Measurements from ENCODE around the gene COQ9.

COQ9 gene

DNA sequence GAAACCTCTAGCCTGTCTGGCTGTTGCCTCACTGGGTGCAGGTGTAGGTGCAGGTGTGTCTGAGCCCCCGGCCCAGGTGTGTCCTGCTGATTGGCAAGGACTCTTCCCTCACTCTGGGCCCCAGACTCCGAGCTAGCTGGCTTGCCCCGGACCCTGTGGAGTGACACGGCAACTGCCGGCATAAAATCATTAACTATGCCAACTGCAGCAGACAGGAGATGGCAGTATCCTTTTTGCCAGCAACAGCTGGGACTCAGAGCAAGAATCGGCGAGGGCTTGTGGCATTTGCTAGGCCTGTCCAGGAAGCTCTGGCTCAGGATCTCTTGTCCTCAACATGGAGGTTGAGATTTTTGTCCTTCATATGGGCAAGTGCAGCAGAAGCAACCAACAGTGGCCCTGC is 20.9 kb upstream of the COQ9 start:
- Histone ChIP-seq H3K9me3 (ENCODE audit: insufficient read depth, low read depth, low read length) (no peaks in the 10 kb centered on the region), H3K4me3 (ENCODE audit: low read length, poor library complexity, severe bottlenecking) (no peak overlapping the region), H3K4me2 (ENCODE audit: low read depth, low read length, poor library complexity, severe bottlenecking) (no peak overlapping the region), H3F3A (ENCODE audit: low read depth) (no peaks in the 10 kb centered on the region), H4K20me1 (ENCODE audit: insufficient read depth, low read length, poor library complexity, severe bottlenecking) (no peaks in the 10 kb centered on the region), H3K9me2 (replicated peaks; ENCODE audit: low read depth, low read length) (no peaks in the 10 kb centered on the region), H2AFZ (ENCODE audit: low read length) (no peak overlapping the region), H3K9ac (ENCODE audit: low read depth, low read length, poor library complexity, severe bottlenecking) (no peak overlapping the region), H3K4me1 (ENCODE audit: insufficient read depth, low read length, poor library complexity, severe bottlenecking) (no peaks in the 10 kb centered on the region), H3K36me3 (ENCODE audit: insufficient read depth, low read length) (peaks cover 35% of the 10 kb centered on the region; the same call in 1 of the 2 replicates), H3K27me3 (ENCODE audit: insufficient read depth, low read length, poor library complexity, severe bottlenecking) (no peaks in the 10 kb centered on the region), H3K79me2 (ENCODE audit: insufficient read depth, low read length) (no peaks in the 10 kb centered on the region)
- TF ChIP-seq EZH2phosphoT487 (IDR thresholded peaks at IDR 0.05; ENCODE audit: borderline replicate concordance), result no peak
- TF ChIP-seq, protein P1, sequence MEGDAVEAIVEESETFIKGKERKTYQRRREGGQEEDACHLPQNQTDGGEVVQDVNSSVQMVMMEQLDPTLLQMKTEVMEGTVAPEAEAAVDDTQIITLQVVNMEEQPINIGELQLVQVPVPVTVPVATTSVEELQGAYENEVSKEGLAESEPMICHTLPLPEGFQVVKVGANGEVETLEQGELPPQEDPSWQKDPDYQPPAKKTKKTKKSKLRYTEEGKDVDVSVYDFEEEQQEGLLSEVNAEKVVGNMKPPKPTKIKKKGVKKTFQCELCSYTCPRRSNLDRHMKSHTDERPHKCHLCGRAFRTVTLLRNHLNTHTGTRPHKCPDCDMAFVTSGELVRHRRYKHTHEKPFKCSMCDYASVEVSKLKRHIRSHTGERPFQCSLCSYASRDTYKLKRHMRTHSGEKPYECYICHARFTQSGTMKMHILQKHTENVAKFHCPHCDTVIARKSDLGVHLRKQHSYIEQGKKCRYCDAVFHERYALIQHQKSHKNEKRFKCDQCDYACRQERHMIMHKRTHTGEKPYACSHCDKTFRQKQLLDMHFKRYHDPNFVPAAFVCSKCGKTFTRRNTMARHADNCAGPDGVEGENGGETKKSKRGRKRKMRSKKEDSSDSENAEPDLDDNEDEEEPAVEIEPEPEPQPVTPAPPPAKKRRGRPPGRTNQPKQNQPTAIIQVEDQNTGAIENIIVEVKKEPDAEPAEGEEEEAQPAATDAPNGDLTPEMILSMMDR (conservative IDR thresholded peaks at IDR 0.05; ENCODE audit: low read length), result no peak

DNA sequence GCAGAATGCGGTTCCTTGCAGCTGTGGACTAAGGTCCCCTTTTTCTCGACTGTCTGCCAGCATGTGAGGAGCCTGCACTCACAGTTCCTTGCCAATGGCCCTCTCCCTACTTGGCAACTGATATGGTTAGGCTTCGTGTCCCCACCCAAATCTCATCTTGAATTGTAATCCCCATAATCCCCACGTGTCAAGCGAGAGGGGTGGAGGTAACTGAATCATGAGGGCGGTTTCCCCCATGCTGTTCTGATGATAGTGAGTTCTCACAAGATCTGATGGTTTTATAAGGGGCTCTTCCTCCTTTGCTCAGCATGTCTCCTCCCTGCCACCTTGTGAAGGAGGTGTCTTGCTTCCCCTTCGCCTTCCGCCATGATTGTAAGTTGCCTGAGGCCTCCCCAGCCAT is 20.0 kb upstream of the COQ9 start:
- Histone ChIP-seq H3K79me2 (ENCODE audit: insufficient read depth, low read length) (no peaks in the 10 kb centered on the region), H3F3A (ENCODE audit: low read depth) (no peaks in the 10 kb centered on the region), H2AFZ (ENCODE audit: low read length) (no peak overlapping the region), H3K27me3 (ENCODE audit: insufficient read depth, low read length, poor library complexity, severe bottlenecking) (no peaks in the 10 kb centered on the region), H3K36me3 (ENCODE audit: insufficient read depth, low read length) (peaks cover 44% of the 10 kb centered on the region; the same call in 1 of the 2 replicates), H3K9ac (ENCODE audit: low read depth, low read length, poor library complexity, severe bottlenecking) (no peak overlapping the region), H4K20me1 (ENCODE audit: insufficient read depth, low read length, poor library complexity, severe bottlenecking) (no peaks in the 10 kb centered on the region), H3K4me2 (ENCODE audit: low read depth, low read length, poor library complexity, severe bottlenecking) (no peak overlapping the region), H3K9me2 (replicated peaks; ENCODE audit: low read depth, low read length) (no peaks in the 10 kb centered on the region), H3K9me3 (ENCODE audit: insufficient read depth, low read depth, low read length) (no peaks in the 10 kb centered on the region), H3K4me3 (ENCODE audit: low read length, poor library complexity, severe bottlenecking) (no peak overlapping the region), H3K4me1 (ENCODE audit: insufficient read depth, low read length, poor library complexity, severe bottlenecking) (no peaks in the 10 kb centered on the region)
- TF ChIP-seq EZH2phosphoT487 (IDR thresholded peaks at IDR 0.05; ENCODE audit: borderline replicate concordance), result no peak
- TF ChIP-seq, protein P1 (conservative IDR thresholded peaks at IDR 0.05; ENCODE audit: low read length), result no peak

DNA sequence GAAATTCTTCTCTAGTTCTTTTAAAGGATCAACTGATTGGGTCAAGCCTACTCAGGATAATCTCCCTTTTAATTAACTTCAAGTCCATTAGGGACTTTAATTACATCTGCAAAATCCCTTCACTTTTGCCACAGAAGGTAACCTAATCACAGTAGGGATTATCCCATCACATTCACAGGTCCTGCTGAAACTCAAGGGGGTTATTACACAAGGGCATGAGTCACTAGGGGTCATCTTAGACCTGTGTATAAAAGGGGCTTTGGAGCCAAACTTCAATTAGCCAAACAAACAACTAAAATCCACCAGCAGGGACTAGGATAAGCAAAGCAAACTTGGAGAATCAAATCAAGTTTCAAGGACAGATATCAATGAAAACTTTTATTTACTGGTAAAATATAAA is 19.5 kb upstream of the COQ9 start:
- Histone ChIP-seq H3K9me2 (replicated peaks; ENCODE audit: low read depth, low read length) (no peaks in the 10 kb centered on the region), H3K9me3 (ENCODE audit: insufficient read depth, low read depth, low read length) (no peaks in the 10 kb centered on the region), H3F3A (ENCODE audit: low read depth) (no peaks in the 10 kb centered on the region), H3K4me3 (ENCODE audit: low read length, poor library complexity, severe bottlenecking) (no peak overlapping the region), H3K36me3 (ENCODE audit: insufficient read depth, low read length) (peaks cover 49% of the 10 kb centered on the region; the same call in 1 of the 2 replicates), H3K4me2 (ENCODE audit: low read depth, low read length, poor library complexity, severe bottlenecking) (no peak overlapping the region), H3K9ac (ENCODE audit: low read depth, low read length, poor library complexity, severe bottlenecking) (no peak overlapping the region), H3K27me3 (ENCODE audit: insufficient read depth, low read length, poor library complexity, severe bottlenecking) (no peaks in the 10 kb centered on the region), H4K20me1 (ENCODE audit: insufficient read depth, low read length, poor library complexity, severe bottlenecking) (no peaks in the 10 kb centered on the region), H2AFZ (ENCODE audit: low read length) (no peak overlapping the region), H3K4me1 (ENCODE audit: insufficient read depth, low read length, poor library complexity, severe bottlenecking) (no peaks in the 10 kb centered on the region), H3K79me2 (ENCODE audit: insufficient read depth, low read length) (no peaks in the 10 kb centered on the region)
- TF ChIP-seq EZH2phosphoT487 (IDR thresholded peaks at IDR 0.05; ENCODE audit: borderline replicate concordance), result no peak

DNA sequence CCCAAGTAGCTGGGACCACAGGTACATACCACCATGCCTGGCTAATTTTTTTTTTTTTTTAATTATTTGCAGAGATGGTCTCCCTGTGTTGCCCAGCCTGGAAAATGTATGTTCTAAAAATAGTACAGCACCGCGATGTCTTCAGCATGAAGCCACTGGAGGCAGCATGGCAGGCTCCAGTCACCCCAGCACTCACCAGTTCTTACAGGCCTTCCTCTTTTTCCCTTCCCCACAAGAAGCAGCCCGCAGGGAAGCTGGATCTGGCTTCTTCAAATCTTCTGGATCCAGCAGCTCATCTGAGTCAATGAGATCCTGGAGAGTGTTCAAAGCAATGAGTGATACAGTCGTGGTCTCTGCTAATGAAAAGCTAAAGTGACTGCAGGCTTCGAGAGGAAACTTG is 16.3 kb upstream of the COQ9 start:
- Histone ChIP-seq H3K36me3 (ENCODE audit: insufficient read depth, low read length) (peaks cover 74% of the 10 kb centered on the region; the same call in 1 of the 2 replicates), H3K79me2 (ENCODE audit: insufficient read depth, low read length) (no peaks in the 10 kb centered on the region), H3K4me3 (ENCODE audit: low read length, poor library complexity, severe bottlenecking) (no peak overlapping the region), H3K27me3 (ENCODE audit: insufficient read depth, low read length, poor library complexity, severe bottlenecking) (no peaks in the 10 kb centered on the region), H3K9ac (ENCODE audit: low read depth, low read length, poor library complexity, severe bottlenecking) (no peak overlapping the region), H3K4me2 (ENCODE audit: low read depth, low read length, poor library complexity, severe bottlenecking) (no peak overlapping the region), H2AFZ (ENCODE audit: low read length) (no peak overlapping the region), H3K9me3 (ENCODE audit: insufficient read depth, low read depth, low read length) (no peaks in the 10 kb centered on the region), H3K9me2 (replicated peaks; ENCODE audit: low read depth, low read length) (no peaks in the 10 kb centered on the region), H3F3A (ENCODE audit: low read depth) (no peaks in the 10 kb centered on the region), H3K4me1 (ENCODE audit: insufficient read depth, low read length, poor library complexity, severe bottlenecking) (no peaks in the 10 kb centered on the region), H4K20me1 (ENCODE audit: insufficient read depth, low read length, poor library complexity, severe bottlenecking) (no peaks in the 10 kb centered on the region)
- TF ChIP-seq, protein P1 (conservative IDR thresholded peaks at IDR 0.05; ENCODE audit: low read length), result no peak
- no peak for TF ChIP-seq EZH2phosphoT487 (IDR thresholded peaks at IDR 0.05; ENCODE audit: borderline replicate concordance)
